OCI-LY1 (cell line): Measurements from ENCODE around the gene GFPT1.

Experiments
- CTCF ChIP-seq: fragments of 200-600 bp; sonication (generic), shearing (Covaris generic); IDR thresholded peaks from 2 replicates; pipeline ENCODE4 v1.5.1; 2017; ENCODE audit warnings: mild to moderate bottlenecking, antibody characterized with exemption, low read length, moderate library complexity, mixed read lengths
- EZH2 ChIP-seq: fragments of 200-600 bp; sonication (generic), shearing (Covaris generic); IDR thresholded peaks from 2 replicates; pipeline ENCODE4 v1.8.0; 2017; ENCODE audit warnings: borderline replicate concordance, mixed run types, mild to moderate bottlenecking, antibody characterized with exemption, low read length, moderate library complexity, mixed read lengths

DNA sequence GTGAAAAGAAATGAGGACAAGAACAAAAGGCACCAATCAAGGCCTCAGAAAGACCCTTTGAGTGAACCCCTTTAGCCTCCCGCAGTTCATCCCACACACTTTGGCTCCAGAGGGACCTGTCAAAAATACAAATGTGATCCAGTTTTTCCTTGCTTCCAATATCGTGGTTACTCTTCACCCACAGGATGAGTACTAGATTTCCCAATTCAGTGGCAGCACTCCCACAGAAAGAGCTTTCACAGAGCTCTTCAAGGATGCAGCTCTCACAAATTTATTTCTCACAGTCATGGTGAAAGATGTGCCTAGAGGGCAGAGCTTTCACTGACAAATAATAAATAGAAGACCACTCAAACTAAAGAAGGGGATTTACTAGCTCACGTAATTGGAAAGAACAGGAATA, 3.0 kb upstream of the GFPT1 start:
- TF ChIP-seq CTCF (no peak), EZH2 (no peak)
